Stomach (tissue), 4 donors: ENCODE data around the gene PLG.

Source experiments
- CTCF ChIP-seq, 7 experiments: fragments of 450-650 bp in 4 of 7; fragments of 200-600 bp in 3 of 7; sonication (generic) in 3 of 7; IDR thresholded peaks; one replicate each; pipeline ENCODE4 v1.5.1; 2016 to 2019; ENCODE audit warnings: antibody characterized with exemption in 7 of 7, control low read depth in 2 of 7, mild to moderate bottlenecking in 1 of 7
- POLR2A ChIP-seq, 4 donors: fragments of 450-650 bp; IDR thresholded peaks; one replicate each; pipeline ENCODE4 v1.6.1; 2016; ENCODE audit warnings: antibody characterized with exemption in 4 of 4, control low read depth in 2 of 4, mild to moderate bottlenecking in 1 of 4, moderate library complexity in 1 of 4
- POLR2AphosphoS5 ChIP-seq, 3 donors: sonication (generic); formaldehyde crosslinking; IDR thresholded peaks; one replicate each; pipeline ENCODE4 v1.6.1; 2016; ENCODE audit warnings: antibody characterized with exemption in 3 of 3

- TF ChIP-seq POLR2AphosphoS5 (IDR thresholded peaks at IDR 0.05) (no peak), POLR2A (IDR thresholded peaks at IDR 0.05) (no peak), CTCF (IDR thresholded peaks at IDR 0.05) (no peak)
Measured at GRCh38 chr6:160756021-160756420, 54.0 kb downstream of the PLG start.
